HepG2 (cell line): ENCODE measurements around the gene MYO1B. TPM values are rescaled to one million over a fixed set of nuclear protein-coding genes. Genes with fewer than 3 reads are reported as not detected.
A peak's percentile ranks its signal among the peaks of the same experiment; 100 is the strongest.

Experiments
- ARID2 ChIP-seq: sonication (generic); formaldehyde crosslinking; IDR thresholded peaks from 2 replicates; pipeline ENCODE4 v1.8.1; 2022; ENCODE audit warnings: mild to moderate bottlenecking, missing genetic modification reagents, borderline replicate concordance
- ARNT ChIP-seq: fragments of 450-650 bp; IDR thresholded peaks from 2 replicates; pipeline ENCODE4 v1.6.1; 2017
- ATF3 ChIP-seq: sonication (generic); formaldehyde crosslinking; IDR thresholded peaks from 2 replicates; pipeline ENCODE4 v1.4.0; 2020; ENCODE audit warnings: missing genetic modification reagents
- CAMTA2 ChIP-seq: sonication (generic); formaldehyde crosslinking; IDR thresholded peaks from 2 replicates; pipeline ENCODE4 v1.4.0; 2020; ENCODE audit warnings: mild to moderate bottlenecking, missing genetic modification reagents, borderline replicate concordance
- EHMT2 ChIP-seq: fragments of 200-600 bp; sonication (generic); IDR thresholded peaks from 2 replicates; pipeline ENCODE4 v1.7.0; 2017; ENCODE audit warnings: antibody characterized with exemption, low read depth, low read length, borderline replicate concordance
- GLI4 ChIP-seq: sonication (generic); formaldehyde crosslinking; IDR thresholded peaks from 2 replicates; pipeline ENCODE4 v1.5.1; 2020; ENCODE audit warnings: missing genetic modification reagents, mild to moderate bottlenecking, moderate library complexity, borderline replicate concordance
- HDAC2 ChIP-seq: sonication (generic); formaldehyde crosslinking; IDR thresholded peaks from 2 replicates; pipeline ENCODE4 v1.4.0; 2020; ENCODE audit warnings: missing genetic modification reagents
- HMG20B ChIP-seq: conservative IDR thresholded peaks from 2 replicates; pipeline ENCODE4 v1.6.1; 2016; ENCODE audit warnings: missing genetic modification reagents, missing compliant biosample characterization
- POLR2AphosphoS2 ChIP-seq: IDR thresholded peaks from 2 replicates; pipeline ENCODE4 v1.6.1; 2011; ENCODE audit warnings: low read depth, low read length, improper control_type of control experiment
- POLR2AphosphoS5 ChIP-seq: IDR thresholded peaks from 2 replicates; pipeline ENCODE4 v1.6.1; 2012; ENCODE audit warnings: low read depth, low read length
- REST ChIP-seq, 2 experiments: IDR thresholded peaks; 2 replicates each; pipeline ENCODE4 v1.6.1; 2011 to 2012; ENCODE audit warnings: low read length in 2 of 2, borderline replicate concordance in 1 of 2, low read depth in 1 of 2, mild to moderate bottlenecking in 1 of 2, moderate library complexity in 1 of 2
- RXRB ChIP-seq: IDR thresholded peaks from 2 replicates; pipeline ENCODE4 v1.6.1; 2016; ENCODE audit warnings: borderline replicate concordance, missing genetic modification reagents, missing compliant biosample characterization
- SALL1 ChIP-seq: sonication (generic); formaldehyde crosslinking; IDR thresholded peaks from 2 replicates; pipeline ENCODE4 v1.8.0; 2022; ENCODE audit warnings: mild to moderate bottlenecking, missing genetic modification reagents
- ZBTB42 ChIP-seq: sonication (generic); formaldehyde crosslinking; IDR thresholded peaks from 2 replicates; pipeline ENCODE4 v1.5.0; 2020; ENCODE audit warnings: mild to moderate bottlenecking, missing genetic modification reagents
- ZFAT ChIP-seq: sonication (generic); formaldehyde crosslinking; conservative IDR thresholded peaks from 2 replicates; pipeline ENCODE4 v1.8.1; 2023; ENCODE audit warnings: missing genetic modification reagents, inconsistent platforms
- ZKSCAN8 ChIP-seq: IDR thresholded peaks from 2 replicates; pipeline ENCODE4 v1.6.1; 2016; ENCODE audit warnings: borderline replicate concordance, missing genetic modification reagents, missing compliant biosample characterization
- ZNF124 ChIP-seq: sonication (generic); formaldehyde crosslinking; IDR thresholded peaks from 2 replicates; pipeline ENCODE4 v1.4.0; 2020; ENCODE audit warnings: missing genetic modification reagents
- ZNF572 ChIP-seq: sonication (generic); formaldehyde crosslinking; IDR thresholded peaks from 2 replicates; pipeline ENCODE4 v1.5.1; 2020; ENCODE audit warnings: mild to moderate bottlenecking, missing genetic modification reagents
- ZSCAN9 ChIP-seq: IDR thresholded peaks from 2 replicates; pipeline ENCODE4 v1.6.1; 2016; ENCODE audit warnings: borderline replicate concordance
- polyA plus RNA-seq, 8 experiments: library from polyadenylated mRNA; depleted of rRNA in 3 of 8; stranded (reverse) in 7 of 8; unstranded in 1 of 8; fragments of >200 nt; fragmentation: Illumina TruSeq in 4 of 8; extraction: Trizol in 4 of 8; gene quantifications; 2 replicates each; pipeline versions ENCODE4 v1.2.1 to v1.2.3, GENCODE V29; 2011 to 2016; ENCODE audit warnings: low read depth in 4 of 8, missing spikeins in 1 of 8, mixed read lengths in 1 of 8; ENCODE audit not compliant: insufficient read depth in 1 of 8
- total RNA-seq, 5 experiments: library from RNA; depleted of rRNA; stranded (reverse); fragments of >200 nt; fragmentation: Illumina TruSeq; extraction: Trizol; gene quantifications; 2 replicates each; pipeline ENCODE4 v1.2.3, GENCODE V29; 2016; ENCODE audit warnings: low read depth in 1 of 5
- TF ChIP-seq, protein P1 (sequence below): IDR thresholded peaks from 2 replicates; pipeline ENCODE4 v1.6.1; 2016; ENCODE audit warnings: missing biosample characterization, missing genetic modification reagents, low read depth
- TF ChIP-seq, protein P2 (sequence below): sonication (generic); formaldehyde crosslinking; IDR thresholded peaks from 2 replicates; pipeline ENCODE4 v1.4.0; 2020; ENCODE audit warnings: missing genetic modification reagents, borderline replicate concordance
- TF ChIP-seq, protein P3 (sequence below): sonication (generic); formaldehyde crosslinking; IDR thresholded peaks from 2 replicates; pipeline ENCODE4 v1.5.0; 2020; ENCODE audit warnings: mild to moderate bottlenecking, low read depth, missing genetic modification reagents, borderline replicate concordance
- TF ChIP-seq, protein P4 (sequence below): sonication (generic); formaldehyde crosslinking; IDR thresholded peaks from 2 replicates; pipeline ENCODE4 v1.4.0; 2020; ENCODE audit warnings: mild to moderate bottlenecking, missing genetic modification reagents

The MYO1B gene
- total and polyA plus RNA-seq, 2 of the 13 experiments (the other 11 are each of a cell fraction or from before 2014, with no cell fraction given): 36.9 to 89.8 TPM

GRCh38 chr2:191318729-191319078, 73.5 kb downstream of the MYO1B start (continued):
- TF ChIP-seq, protein P1, sequence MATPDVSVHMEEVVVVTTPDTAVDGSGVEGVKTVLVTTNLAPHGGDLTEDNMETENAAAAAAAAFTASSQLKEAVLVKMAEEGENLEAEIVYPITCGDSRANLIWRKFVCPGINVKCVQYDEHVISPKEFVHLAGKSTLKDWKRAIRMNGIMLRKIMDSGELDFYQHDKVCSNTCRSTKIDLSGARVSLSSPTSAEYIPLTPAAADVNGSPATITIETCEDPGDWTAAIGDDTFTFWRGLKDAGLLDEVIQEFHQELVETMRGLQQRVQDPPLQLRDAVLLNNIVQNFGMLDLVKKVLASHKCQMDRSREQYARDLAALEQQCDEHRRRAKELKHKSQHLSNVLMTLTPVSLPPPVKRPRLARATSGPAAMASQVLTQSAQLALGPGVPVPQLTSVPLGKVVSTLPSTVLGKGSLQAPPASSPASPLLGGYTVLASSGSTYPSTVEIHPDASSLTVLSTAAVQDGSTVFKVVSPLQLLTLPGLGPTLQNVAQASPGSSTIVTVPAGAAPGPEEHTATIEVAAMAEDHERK (CRISPR knock-in tag): no peak
- TF ChIP-seq ARID2 (peak; percentile 61; the same call in 1 of the 2 replicates), POLR2AphosphoS5 (peak; percentile 61), ZKSCAN8 (peak; percentile 80; the same call in 1 of the 2 replicates), REST (IDR thresholded peaks at IDR 0.05; ENCODE audit: borderline replicate concordance in 1 of 2, low read depth in 1 of 2, low read length in 2 of 2) (no peak), ZNF124 (no peak), ZSCAN9 (CRISPR knock-in tag) (peak; percentile 42; the same call in 1 of the 2 replicates), SALL1 (peak; percentile 70), ZBTB42 (no peak), HMG20B (CRISPR knock-in tag) (no peak), CAMTA2 (CRISPR knock-in tag) (no peak), HDAC2 (CRISPR knock-in tag) (peak; percentile 78), ATF3 (CRISPR knock-in tag) (no peak), ARNT (no peak), POLR2AphosphoS2 (no peak), ZNF572 (CRISPR knock-in tag) (no peak), RXRB (CRISPR knock-in tag) (peak; percentile 15; the same call in 1 of the 2 replicates), ZFAT (CRISPR knock-in tag) (no peak), GLI4 (CRISPR knock-in tag) (no peak), EHMT2 (no peak; the same call in 1 of the 2 replicates)
- TF ChIP-seq, protein P2, sequence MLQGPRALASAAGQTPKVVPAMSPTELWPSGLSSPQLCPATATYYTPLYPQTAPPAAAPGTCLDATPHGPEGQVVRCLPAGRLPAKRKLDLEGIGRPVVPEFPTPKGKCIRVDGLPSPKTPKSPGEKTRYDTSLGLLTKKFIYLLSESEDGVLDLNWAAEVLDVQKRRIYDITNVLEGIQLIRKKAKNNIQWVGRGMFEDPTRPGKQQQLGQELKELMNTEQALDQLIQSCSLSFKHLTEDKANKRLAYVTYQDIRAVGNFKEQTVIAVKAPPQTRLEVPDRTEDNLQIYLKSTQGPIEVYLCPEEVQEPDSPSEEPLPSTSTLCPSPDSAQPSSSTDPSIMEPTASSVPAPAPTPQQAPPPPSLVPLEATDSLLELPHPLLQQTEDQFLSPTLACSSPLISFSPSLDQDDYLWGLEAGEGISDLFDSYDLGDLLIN (CRISPR knock-in tag): no peak
- TF ChIP-seq, protein P3, sequence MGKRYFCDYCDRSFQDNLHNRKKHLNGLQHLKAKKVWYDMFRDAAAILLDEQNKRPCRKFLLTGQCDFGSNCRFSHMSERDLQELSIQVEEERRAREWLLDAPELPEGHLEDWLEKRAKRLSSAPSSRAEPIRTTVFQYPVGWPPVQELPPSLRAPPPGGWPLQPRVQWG (CRISPR knock-in tag): no peak
- TF ChIP-seq, protein P4, sequence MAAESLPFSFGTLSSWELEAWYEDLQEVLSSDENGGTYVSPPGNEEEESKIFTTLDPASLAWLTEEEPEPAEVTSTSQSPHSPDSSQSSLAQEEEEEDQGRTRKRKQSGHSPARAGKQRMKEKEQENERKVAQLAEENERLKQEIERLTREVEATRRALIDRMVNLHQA: no peak
